H1 (cell line): ENCODE results near the gene SMYD3.

Experiments
- BRCA1 ChIP-seq: IDR thresholded peaks from 2 replicates; pipeline ENCODE4 v1.6.1; 2012; ENCODE audit warnings: low read depth, low read length, improper control_type of control experiment
- CTCF ChIP-seq, 3 experiments: IDR thresholded peaks; 1 replicate in 2 of 3; 2 replicates in 1 of 3; pipeline versions ENCODE4 v1.5.1 to v1.6.1; 2011; ENCODE audit warnings: low read length in 3 of 3, mild to moderate bottlenecking in 3 of 3, inconsistent platforms in 2 of 3, low read depth in 1 of 3, moderate library complexity in 1 of 3; ENCODE audit not compliant: insufficient read depth in 1 of 3; ENCODE audit errors: control extremely low read depth in 1 of 3
- EZH2 ChIP-seq: fragments of 200-600 bp; sonication (generic); IDR thresholded peaks from 2 replicates; pipeline ENCODE4 v1.7.1; 2012; ENCODE audit warnings: low read depth, mild to moderate bottlenecking, moderate library complexity, low read length, inconsistent platforms; ENCODE audit not compliant: severe bottlenecking
- MAFK ChIP-seq: IDR thresholded peaks from 2 replicates; pipeline ENCODE4 v1.6.1; 2012; ENCODE audit warnings: low read depth, mild to moderate bottlenecking, improper control_type of control experiment, low read length
- NRF1 ChIP-seq: IDR thresholded peaks from 2 replicates; pipeline ENCODE4 v1.6.1; 2011; ENCODE audit warnings: mild to moderate bottlenecking, low read depth, low read length, improper control_type of control experiment
- POLR2A ChIP-seq, 2 experiments: IDR thresholded peaks; 1 replicate in 1 of 2; 2 replicates in 1 of 2; pipeline ENCODE4 v1.6.1; 2011; ENCODE audit warnings: low read depth in 2 of 2, low read length in 2 of 2, mild to moderate bottlenecking in 2 of 2; ENCODE audit errors: control extremely low read depth in 1 of 2
- RAD21 ChIP-seq, 2 experiments: IDR thresholded peaks in 1 of 2; conservative IDR thresholded peaks in 1 of 2; 2 replicates each; pipeline ENCODE4 v1.6.1; 2011; ENCODE audit warnings: low read depth in 2 of 2, low read length in 2 of 2, improper control_type of control experiment in 1 of 2, inconsistent platforms in 1 of 2, mild to moderate bottlenecking in 1 of 2, moderate library complexity in 1 of 2
- RNF2 ChIP-seq: fragments of 200-900, 300-1000 bp; sonication (generic); IDR thresholded peaks from 2 replicates; pipeline ENCODE4 v1.7.1; 2016; ENCODE audit warnings: borderline replicate concordance, low read depth, mild to moderate bottlenecking, antibody characterized with exemption, low read length; ENCODE audit not compliant: poor library complexity, severe bottlenecking; ENCODE audit errors: missing control alignments
- USF2 ChIP-seq: IDR thresholded peaks from 2 replicates; pipeline ENCODE4 v1.6.1; 2011; ENCODE audit warnings: low read length, improper control_type of control experiment

DNA sequence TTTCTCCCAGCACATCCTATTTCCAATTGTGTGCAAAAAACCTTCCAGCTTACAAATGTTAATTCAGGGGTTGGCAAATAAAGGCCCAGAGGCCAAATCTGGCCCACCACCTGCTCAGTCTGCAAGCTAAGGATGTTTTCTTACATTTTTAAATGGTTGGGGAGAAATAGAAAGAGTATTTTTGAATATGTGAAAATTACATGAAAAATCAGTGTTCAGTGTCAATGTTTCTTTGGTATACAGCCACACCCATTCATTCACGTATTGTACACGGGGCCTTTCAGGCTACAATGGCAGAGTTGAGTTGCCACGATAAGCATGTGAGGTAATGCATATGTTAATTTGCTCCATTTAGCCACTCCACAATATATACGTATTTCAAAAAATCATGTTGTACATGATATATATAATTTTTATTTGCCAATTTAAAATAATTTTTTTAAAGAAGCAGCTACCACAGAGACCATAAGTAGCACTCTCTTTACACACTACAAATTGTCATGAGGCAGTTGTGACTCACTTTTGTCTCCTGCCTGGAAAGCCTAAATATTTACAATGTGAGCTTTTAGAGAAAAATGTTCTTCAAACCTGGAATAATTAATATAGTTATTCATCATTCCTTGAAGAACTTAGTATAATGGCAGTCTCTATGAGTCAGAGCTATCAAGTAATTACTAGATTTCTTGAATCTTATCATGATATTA lies 189.6 kb downstream of the SMYD3 start:
- no peak for TF ChIP-seq CTCF (IDR thresholded peaks at IDR 0.05; ENCODE audit: control extremely low read depth in 1 of 3, insufficient read depth in 1 of 3, low read depth in 1 of 3, low read length in 3 of 3)
- no peak for TF ChIP-seq BRCA1
- no peak for TF ChIP-seq NRF1
- TF ChIP-seq RNF2: no peak
- no peak for TF ChIP-seq EZH2
- TF ChIP-seq USF2: no peak
- TF ChIP-seq POLR2A (IDR thresholded peaks at IDR 0.05; ENCODE audit: control extremely low read depth in 1 of 2, low read depth in 2 of 2, low read length in 2 of 2): no peak
- no peak for TF ChIP-seq RAD21 (IDR thresholded peaks at IDR 0.05 in 1 of 2, conservative IDR thresholded peaks at IDR 0.05 in 1 of 2; ENCODE audit: low read depth in 2 of 2, low read length in 2 of 2)
- no peak for TF ChIP-seq MAFK
